HL-60/S4 treated with retinoic acid at 250 ng/mL for 4 days and 3 days (cell line): Measurements from ENCODE around the gene ACSL6.

Experiments used
- in situ Hi-C: fragments of 300-500 bp; cut with MboI; formaldehyde crosslinking; loops from 2 replicates; pipeline ENCODE4 v1.7.0; 2022; ENCODE audit warnings: low sequenced_read_pairs

ACSL6 gene

DNA sequence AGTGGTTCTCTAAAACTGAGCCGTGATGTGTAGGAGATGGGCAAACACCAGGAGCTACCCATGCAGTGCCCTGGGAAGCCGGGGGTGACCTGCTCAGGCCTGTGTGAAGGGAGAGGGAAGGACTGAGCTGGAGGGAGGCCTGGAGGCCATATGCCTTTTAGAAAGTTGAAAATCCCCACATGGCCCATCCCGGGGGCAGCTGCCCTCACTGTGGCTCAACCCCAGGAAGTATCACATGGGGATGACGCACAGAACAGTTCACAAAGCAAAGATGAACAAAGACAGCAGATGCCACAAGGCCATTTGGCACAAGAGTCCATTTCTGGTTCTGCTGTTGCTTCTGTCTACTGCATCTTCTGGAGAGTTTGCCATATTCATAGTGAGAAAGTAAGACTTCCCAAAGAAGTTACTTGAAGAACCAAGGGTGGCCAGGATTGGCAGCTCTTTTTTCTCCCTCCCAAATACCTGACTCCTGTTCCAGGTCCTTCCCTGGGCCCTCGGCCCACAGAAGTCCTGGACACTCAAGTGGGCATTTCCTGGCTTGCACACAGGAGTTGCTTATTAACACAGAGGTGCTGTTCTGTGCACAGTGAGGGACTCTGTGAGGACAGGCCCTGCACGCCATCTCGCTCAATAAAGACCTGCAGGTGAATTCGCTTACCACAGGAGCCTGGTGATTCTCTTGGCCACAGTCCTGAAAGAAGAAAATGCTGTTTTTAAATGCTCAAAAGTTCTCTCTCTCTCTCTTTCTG is 25.1 kb downstream of the ACSL6 start:
- in situ Hi-C loops, result no loop called here

DNA sequence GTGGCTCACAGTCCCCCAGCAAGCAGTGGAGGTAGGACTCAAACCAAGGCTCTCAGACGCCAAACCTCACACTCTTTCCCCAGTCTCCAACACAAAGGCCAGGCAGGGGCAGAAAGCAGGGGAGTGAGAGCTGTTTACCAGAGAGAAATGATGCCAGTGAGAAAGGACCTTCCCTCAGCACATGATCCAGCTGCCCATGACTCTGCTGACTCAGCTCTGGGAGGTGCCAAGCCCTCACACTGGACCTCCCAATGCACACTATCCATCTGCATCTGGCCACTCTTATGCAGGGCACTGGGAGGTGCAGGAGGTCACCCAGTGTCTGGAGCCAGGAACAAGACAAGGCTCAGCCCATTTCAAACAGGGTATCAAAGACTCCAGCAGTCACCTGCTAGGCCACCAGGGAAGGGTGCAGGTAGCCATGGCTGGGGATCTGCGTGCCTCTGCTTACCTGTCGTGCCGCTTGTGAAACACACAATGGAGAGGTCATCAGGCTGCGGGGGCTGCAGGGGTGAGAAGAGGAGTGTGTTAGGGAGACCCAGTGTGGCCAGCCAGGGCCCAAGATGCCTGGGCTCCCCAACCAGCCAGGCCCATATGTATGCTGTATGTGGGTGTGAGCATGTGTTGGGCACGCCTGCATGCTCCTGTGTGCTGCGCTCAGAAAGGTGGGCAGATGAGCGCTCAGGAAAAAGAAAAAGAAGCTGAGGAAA is 26.3 kb downstream of the ACSL6 start:
- in situ Hi-C loops, result no loop called here

DNA sequence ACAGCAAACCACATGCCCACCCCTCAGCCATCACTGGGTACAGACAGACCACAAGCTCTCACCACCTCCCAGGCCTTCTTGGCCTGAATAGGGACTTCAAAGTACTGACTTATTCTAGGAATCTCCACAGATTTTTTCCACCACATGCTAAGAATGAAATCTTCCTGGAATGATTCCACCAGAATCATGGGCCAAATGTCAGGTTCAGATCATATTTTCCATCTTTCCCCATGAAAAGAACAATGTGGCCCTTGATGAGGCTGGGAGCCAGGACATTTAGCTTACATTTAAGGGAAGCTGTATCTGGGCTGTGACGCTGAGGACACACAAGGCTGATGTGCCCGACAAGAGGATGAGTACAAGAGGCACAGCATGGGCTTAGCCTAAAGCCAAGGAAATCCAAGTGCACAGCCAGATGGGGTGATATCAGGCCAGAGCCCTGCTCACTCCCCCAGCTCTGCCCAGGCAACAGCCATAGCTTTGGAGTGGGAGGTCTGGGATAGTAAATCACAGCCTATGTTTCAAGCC is 28.1 kb downstream of the ACSL6 start:
- in situ Hi-C loops, result no loop called here

DNA sequence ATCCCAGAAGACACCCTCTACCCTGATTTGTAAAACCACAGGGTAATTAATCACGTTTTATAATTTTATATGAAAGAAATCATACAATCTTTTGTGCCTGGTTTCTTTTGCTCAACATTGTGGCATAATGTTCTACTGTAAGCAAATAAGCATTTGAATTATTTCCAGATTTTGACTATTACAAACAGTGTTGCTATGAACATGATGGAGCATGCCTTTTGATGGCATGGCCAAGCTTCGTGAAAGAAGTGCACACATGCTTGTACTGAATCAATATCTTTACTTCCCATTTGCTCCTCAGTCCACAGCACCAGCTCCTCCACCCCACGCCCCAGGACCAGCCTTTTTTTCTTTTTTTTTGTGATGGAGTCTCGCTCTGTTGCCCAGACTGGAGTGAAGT is 29.9 kb downstream of the ACSL6 start:
- in situ Hi-C loops, result no loop called here

DNA sequence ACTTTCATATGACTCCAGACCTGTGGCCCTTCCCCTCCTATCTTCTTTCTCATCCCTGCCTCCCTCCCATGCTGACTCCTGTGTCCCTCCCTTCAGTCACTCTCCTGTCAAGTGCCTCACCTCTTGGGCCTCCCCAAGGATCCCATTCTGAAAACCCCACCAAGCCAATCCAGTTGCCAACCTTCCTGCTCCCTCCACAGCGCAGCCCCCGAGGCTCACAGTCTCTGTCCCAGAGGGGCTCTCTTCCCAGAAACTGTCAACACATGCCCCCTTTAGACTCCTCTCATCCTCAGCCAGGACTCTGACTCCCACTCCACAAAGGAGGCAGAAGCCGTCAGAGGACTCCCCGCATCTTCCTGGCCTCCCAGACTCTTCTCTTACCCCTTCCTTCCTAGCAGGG is 30.8 kb downstream of the ACSL6 start:
- in situ Hi-C loops, result no loop called here

DNA sequence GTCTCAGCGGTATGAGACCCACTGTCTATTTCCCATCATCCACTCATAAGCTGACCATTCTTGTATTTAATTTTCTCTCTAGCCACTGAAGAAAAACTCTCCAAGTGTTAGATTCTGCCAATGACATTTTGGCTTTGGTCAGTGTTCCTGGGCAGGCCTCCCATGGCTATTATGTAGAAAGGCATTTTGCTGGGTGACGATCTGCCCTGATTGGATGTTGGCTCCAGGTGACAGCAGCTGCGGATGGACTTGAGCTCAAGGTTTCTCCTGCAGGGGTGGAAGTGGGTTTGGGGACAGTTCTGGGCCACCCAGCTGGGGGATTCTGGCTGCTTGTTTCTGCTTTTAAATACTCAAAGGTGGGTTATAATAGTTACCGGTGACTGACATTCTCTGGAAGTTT is 31.6 kb downstream of the ACSL6 start:
- in situ Hi-C loops, result no loop called here

DNA sequence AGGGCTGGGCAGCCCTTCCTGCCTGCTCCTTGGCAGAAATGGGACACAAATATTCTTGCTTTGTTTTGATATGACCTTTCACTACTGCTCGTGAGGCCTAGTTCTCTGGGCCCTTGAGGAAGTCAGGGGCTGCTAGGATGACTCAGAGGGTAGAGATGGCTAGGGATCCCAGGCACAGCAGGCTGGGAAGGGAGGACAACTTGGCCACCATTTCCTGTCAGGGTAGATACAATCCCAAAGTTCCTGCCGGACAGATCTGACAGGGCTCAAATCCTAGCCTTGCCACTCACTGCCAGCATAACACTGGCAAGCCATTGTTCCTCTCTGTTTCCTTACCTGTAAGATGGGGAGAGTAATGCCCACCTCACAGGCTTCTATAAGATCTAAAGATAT is 34.2 kb downstream of the ACSL6 start:
- in situ Hi-C loops, result no loop called here

DNA sequence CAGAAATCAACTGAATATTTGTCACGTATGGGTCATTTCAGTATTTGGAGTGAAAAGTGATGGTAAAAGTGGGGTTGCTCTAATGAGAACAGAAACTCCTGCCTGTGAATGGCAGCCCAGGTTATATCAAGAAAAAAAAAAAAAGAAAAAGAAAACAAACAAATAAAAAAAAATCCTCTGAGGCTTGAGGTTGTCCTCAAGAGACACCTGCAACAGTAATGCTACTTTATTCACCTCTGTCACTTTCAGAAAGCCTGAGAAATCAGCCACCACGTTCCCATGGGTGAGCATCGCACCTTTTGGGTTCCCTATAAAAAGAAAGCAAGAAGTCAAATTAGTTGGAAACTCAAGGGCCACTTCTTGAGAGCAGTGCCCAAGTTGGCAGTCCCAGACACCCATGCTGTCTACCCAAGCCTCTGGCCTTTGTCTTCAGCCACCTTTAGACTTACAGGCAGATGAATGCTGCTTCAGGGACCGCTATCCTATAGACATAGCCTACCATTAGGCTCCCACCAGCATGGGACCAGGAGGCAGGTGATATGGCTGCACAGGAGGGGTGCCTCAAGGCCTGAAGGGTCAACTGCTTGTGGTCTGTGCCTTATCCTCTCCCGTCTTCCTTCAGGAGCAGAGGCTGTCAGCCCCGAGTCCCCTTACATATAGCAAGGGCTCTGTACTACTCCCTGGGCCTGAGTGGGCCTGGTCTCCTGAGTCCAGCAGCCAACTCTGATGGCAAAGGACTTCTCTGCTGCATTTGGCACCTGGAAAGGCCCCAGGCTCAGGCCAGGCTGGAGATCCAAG is 34.8 kb downstream of the ACSL6 start:
- in situ Hi-C loops, result no loop called here

DNA sequence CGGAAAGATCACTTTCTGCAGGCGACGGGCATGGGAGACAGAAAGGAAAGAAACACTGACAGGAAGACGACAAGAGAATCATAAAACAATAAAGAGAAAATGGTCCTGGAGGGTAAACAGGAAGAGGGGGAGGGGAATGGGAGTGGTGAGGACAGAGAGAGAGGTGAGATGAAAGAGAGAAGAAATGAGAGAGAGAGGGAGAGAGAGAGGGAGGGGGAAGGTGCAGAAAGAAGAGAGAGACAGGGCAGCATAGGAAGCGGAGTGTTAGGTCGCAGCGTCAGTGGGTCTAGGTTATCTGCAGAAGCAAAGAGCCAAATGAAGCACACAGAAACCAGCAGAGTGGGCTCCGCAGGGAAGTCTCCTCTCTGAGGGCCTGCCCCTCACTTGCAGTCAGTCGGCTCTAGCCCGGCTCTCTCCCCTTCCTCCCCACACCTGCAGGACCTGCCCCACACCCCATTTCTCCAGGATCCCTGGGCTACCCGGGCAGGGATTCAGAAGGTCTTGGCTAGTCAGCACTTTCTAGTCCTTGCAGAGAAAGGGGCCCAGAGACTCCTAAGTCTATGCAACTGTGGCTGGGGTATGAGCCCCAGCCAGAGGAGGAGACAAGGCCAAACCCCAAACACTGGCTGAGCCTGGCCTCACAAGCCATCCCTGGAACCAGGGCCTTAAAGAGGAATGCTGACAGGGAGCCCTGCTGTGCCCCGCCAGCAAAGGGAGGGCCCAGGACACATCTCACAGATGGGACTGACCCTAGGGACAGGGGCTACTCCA is 36.3 kb downstream of the ACSL6 start:
- in situ Hi-C loops, result no loop called here

DNA sequence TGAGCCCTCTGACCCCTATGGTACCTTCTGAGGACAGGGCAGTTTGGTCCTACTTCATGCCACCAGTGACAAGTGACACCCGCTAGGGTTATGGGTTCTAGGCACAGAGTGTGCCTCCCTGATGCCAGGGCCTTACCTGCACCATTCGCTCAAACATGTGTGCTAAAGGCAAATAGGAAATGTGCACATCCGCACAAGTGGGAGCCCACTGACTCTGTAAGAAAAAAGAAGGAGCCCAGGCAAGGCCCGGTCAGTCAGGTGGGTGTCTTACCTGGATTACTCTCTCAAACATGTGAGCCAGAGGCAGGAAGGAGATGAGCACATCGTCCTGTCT is 36.9 kb downstream of the ACSL6 start:
- in situ Hi-C loops, result no loop called here

DNA sequence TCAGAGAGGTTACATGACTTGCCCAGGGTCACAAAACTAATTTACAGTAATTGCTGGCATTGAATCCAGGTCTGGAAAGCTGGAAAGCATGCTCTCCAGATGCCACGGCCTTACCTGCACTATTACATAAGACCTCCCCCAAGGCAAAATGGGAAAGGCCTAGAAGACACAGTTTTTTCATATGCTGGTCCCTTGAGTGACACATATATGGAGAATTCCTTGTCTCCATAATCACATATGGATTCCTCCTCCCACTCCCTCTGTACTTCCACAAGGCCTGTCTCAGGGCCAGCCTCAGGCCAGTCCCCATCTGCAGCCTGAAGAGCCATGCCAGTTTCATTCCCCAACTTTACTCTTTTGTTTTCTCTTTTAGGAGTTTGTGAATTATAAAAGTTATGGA is 37.4 kb downstream of the ACSL6 start:
- in situ Hi-C loops, result no loop called here

DNA sequence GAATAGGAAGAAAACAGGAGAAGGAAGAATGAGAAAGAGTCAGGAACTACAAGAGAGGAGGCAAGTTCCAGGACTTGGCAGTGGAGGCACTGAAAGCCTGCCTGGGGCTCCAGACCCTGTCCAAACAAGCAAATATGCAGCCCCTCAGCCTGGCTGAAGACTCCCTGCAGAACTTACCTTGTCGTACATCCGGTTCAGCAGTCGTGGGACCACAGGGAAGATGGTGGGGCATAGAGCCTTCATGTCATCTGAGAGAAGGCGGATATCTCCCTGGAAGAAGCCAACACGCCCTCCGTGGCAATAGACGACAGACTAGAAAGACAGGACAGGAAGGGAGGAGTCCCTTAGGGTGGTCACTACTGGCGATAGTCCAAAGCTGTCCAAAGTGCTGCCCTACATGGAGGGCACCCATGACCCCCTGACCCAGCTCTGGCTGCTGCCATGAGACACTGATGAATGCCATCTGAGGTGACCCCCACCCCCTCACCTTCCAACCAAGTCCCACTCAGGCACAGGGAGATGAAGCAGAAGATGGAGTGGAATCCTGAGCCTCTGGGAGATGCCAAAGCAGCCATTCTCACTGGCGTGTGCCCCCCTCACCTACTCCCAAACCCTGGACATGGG is 38.3 kb downstream of the ACSL6 start:
- in situ Hi-C loops, result no loop called here

DNA sequence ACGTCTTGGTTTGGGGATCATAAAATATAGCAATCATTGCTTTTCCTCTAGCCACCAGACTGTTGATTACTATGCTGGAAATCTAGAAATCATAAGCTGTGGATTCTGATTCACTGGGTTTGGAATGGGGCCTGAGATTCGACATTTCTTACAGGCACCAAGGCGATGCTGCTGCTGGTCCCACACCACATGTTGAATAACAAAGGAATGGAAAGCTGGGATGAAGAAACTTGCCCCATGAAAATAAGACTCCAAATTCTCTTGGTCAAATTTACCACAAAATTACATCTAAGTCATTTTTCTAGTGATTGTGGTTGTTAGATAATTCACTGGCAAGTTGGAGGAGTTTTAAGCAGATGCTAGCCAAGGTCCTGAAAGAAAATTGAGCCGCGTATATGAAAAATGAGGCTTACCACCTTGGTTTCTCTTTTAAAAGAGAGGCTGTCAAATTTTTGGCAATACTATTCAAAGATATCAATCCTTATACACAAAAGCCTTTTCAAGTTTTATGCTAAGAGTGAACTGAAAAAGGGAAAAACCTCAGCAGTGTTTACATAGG is 43.0 kb downstream of the ACSL6 start:
- in situ Hi-C loops, result no loop called here

DNA sequence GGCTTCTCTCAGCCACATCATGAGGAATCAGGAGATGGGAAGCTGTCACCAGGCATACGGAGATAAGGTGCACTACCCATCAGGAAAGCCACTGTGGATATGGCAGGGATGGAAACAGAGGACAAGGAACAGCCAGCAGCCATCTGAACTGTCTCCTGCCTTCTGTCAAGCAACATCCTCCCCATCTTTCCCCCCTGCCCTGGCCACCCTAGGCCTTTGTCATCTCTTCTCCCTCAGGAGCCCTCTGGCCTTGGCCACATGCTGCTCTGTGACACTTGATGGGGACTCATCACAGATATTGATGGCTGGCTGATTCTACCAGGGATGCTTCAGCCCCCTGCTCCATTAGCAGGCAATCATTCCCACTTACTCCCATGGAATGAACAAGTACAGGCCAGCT is 44.9 kb downstream of the ACSL6 start:
- in situ Hi-C loops, result no loop called here

DNA sequence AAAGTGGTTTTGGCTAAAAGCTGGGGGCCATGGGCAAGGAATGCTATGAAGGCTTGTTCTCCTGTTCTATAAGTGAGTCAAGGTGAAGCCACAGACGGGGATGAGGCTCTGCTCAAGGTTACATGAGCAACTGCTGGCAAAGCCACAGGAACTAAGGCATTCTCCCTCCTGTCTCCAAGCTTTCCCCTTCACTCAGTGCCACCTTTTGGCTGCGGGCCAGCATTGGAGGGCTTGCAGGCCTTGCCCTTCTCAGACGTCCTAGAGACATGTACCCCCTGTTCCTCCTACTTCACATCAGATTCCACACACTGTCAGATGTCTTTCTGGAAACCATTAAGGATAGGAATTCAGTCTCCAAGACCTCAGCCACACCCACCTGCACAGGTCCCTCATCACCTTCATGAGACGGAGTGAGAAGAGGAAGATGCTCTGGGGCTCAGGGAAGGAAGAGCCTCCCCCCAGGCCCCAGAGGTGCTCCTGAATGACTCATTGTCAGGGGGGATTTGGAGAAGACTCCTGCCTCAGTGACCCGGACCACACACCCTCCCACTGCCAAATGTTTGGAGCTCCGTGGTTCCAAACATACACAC is 45.5 kb downstream of the ACSL6 start:
- in situ Hi-C loops, result no loop called here

DNA sequence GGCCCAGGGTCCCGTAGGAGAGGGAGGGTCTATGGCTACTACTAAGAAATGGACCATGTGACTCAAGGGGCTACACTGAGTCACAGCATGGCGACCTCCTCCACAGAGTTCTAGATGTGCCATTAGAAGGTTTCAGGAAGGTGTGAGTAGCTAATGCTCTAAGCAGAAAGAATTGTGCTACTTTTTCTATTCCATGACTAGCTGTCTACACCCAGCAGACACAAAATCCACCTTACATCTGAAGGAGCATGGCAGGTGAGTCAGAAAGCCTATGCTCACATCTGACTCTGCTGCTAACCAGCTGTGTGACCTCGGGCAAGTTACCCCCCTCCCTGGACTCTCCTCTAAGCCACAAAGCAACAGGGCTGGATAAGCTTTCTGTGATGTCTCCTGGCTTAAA is 51.6 kb downstream of the ACSL6 start:
- in situ Hi-C loops, result no loop called here

DNA sequence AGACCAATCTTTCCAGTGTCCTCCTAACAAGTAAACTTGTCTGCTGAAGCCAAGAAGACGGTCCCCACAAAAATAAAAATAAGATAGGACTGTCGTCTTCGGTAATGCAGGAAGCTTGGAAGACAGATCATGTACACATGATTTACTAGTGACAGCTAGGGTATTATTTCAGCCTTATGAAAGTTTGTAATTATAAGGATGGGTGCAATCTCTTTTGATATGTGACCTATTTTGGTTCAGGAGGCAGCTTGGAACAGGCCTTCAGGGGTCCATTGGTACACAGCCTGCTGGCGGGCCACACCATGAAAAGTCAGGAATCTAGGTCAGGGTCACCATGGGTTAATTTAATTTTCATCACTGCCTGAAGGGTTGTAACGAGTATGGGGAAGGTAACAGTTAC is 52.3 kb downstream of the ACSL6 start:
- in situ Hi-C loops, result no loop called here

DNA sequence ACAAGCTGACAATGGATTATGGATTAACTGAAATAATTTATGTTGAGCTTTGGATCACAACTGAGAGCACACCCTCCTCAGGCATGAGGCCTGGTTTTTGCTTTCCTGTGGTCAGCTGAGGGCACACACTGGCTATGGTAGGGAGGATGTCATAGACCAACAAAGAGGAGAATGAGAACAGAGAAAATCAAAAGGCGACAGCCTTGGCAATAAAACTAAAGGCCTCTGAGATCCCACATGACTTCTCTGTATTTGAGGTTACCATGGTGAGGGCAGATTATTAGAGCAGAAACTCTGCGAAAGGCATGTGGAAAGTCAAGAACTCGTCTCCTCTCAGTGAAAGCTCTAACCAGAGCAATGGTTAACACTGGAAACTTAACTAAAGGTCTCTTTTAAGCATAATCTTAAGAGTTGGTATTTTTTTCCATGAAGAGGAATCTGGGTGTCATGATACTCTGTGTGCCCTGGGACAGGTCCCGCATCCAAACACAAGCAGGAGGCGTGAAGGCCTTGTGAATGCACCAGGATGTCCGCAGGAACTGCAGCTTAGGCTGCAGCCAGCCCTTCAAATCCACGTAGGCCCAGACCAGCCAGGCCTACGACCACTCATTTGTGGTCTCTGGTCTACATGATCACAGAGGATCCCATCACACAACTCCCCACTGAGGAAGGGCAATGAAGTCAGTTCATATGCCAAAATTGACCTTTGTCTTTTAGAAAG is 53.6 kb downstream of the ACSL6 start:
- in situ Hi-C loops, result no loop called here

DNA sequence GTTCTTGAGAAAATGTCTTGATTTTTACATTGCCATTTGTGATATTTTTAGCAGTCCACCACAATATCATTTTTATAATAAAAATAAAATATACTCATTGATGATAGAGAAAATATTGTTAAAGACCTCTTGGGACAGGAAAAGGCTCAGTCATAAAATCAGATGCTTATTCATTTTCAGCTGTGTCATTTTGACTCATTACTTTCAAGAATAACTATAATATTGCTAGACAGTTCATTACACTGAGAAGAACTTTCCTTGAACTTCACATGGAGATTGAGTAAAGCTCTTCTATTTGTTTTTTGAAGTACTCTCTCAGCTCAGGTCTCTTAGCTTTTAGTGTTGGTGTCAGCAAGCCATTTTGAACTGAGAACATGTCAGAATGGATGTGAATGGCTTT is 57.5 kb downstream of the ACSL6 start:
- in situ Hi-C loops, result no loop called here
